ENCODE measurements around the gene PRPF8.

DNA sequence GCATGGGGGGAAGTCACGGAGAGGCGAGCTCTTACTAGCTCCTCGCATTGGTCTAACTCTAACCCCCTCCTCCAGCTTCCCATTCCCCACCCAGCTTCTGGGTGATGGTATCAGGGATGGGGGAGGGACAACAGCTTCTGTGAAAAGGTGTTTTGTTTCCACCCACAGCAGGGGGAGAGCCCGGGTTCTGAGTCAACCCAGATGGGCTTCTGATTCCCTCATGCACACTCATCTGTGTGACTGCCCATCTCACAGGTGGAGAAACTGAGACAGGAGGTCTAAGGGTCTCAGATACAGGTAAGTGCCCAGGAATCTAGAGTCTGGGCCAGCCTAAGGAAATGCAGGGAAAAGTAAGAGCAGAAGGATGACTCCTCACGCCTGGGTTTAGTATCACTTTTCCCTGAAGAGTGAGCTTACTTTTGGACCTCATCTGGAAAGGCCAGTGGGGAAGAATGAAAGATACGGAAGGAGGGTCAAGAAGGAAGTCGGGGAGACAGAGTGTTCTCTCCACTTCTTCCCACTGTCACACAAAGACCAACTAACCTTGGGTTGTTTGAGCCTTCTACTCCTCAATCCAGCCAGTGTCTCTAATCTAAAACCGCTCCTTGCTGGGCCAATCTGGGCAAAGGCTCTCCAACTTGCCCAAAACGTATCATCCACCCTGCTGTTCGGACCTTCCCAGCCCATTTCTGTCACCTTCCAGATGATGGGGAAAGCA, 28.7 kb upstream of the PRPF8 start:
- TF ChIP-seq EZH2phosphoT487 (IDR thresholded peaks at IDR 0.05; ENCODE audit: borderline replicate concordance, low read length): no peak
- TF ChIP-seq EZH2 (IDR thresholded peaks at IDR 0.05; ENCODE audit: low read length, unreplicated experiment): no peak
- TF ChIP-seq, protein P1, sequence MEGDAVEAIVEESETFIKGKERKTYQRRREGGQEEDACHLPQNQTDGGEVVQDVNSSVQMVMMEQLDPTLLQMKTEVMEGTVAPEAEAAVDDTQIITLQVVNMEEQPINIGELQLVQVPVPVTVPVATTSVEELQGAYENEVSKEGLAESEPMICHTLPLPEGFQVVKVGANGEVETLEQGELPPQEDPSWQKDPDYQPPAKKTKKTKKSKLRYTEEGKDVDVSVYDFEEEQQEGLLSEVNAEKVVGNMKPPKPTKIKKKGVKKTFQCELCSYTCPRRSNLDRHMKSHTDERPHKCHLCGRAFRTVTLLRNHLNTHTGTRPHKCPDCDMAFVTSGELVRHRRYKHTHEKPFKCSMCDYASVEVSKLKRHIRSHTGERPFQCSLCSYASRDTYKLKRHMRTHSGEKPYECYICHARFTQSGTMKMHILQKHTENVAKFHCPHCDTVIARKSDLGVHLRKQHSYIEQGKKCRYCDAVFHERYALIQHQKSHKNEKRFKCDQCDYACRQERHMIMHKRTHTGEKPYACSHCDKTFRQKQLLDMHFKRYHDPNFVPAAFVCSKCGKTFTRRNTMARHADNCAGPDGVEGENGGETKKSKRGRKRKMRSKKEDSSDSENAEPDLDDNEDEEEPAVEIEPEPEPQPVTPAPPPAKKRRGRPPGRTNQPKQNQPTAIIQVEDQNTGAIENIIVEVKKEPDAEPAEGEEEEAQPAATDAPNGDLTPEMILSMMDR (conservative IDR thresholded peaks at IDR 0.05; ENCODE audit: low read depth, low read length): no peak

Measured in PC-3 (cell line).